Epithelial cell of proximal tubule (primary cell): ENCODE data around the gene MT1M. TPM values are rescaled to one million over a fixed set of nuclear protein-coding genes. Genes with fewer than 3 reads are reported as not detected.

Experiments used
- DNase-seq: peaks from one replicate; pipeline ENCODE4 v3.0.0-alpha.2; 2011; ENCODE audit warnings: low read depth
- H3K4me3 ChIP-seq: 2 replicates; pipeline ENCODE4 v1.5.1; 2011; ENCODE audit warnings: low read depth, mild to moderate bottlenecking, low read length
- total RNA-seq: library from RNA; depleted of rRNA; stranded (reverse); fragments of >200 nt; gene quantifications from 2 replicates; pipeline ENCODE4 v1.2.3, GENCODE V29; 2015
- TF ChIP-seq, protein P1 (sequence below): conservative IDR thresholded peaks from 2 replicates; pipeline ENCODE4 v1.5.1; 2012; ENCODE audit warnings: low read depth, mild to moderate bottlenecking, low read length

Gene MT1M
- total RNA-seq, 1 donor from 2014 or later, result 124 TPM

DNA sequence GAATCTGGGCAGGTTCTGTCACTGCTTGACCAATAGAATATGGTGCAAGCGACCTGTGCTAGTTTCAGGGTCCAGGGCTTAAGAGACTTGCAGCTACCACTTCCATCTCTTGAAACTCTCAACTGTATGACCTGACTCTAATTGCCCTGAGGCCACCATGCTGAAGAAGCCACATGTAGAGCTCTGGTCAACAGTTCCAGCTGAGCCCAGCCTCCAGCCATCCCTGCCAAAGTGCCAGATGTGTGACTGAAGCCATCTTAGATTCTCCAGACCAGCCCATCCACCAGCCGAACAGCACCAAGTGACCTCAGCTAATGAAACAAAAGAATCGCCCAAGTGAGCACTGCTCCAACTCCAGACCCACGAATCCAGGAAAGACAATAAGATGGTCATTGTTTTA lies 27.5 kb upstream of the MT1M start:
- DNase-seq, result no peak
- TF ChIP-seq, protein P1, sequence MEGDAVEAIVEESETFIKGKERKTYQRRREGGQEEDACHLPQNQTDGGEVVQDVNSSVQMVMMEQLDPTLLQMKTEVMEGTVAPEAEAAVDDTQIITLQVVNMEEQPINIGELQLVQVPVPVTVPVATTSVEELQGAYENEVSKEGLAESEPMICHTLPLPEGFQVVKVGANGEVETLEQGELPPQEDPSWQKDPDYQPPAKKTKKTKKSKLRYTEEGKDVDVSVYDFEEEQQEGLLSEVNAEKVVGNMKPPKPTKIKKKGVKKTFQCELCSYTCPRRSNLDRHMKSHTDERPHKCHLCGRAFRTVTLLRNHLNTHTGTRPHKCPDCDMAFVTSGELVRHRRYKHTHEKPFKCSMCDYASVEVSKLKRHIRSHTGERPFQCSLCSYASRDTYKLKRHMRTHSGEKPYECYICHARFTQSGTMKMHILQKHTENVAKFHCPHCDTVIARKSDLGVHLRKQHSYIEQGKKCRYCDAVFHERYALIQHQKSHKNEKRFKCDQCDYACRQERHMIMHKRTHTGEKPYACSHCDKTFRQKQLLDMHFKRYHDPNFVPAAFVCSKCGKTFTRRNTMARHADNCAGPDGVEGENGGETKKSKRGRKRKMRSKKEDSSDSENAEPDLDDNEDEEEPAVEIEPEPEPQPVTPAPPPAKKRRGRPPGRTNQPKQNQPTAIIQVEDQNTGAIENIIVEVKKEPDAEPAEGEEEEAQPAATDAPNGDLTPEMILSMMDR, result no peak
- H3K4me3 ChIP-seq, result no peak overlapping the region

DNA sequence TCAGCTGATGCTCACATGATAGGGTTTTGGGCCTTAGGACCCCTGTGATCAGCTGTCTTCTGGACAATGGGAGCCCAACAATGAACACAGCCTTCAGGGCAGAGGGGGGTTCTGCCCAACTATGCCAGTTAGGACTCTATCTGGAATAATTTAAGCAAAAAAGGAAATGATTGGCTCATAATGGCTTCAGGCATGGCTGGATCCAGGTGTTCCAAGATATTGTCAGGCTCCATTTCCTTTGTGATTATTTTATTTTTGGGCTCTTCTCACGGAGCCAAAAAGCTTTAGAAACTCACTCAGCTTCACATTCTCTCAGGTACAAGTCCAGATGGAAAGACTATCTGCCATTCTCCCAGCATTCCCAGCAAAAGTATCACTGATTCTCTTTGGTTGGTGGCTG lies 27.0 kb upstream of the MT1M start:
- TF ChIP-seq, protein P1, result no peak
- DNase-seq, result no peak
- H3K4me3 ChIP-seq, result no peak overlapping the region

DNA sequence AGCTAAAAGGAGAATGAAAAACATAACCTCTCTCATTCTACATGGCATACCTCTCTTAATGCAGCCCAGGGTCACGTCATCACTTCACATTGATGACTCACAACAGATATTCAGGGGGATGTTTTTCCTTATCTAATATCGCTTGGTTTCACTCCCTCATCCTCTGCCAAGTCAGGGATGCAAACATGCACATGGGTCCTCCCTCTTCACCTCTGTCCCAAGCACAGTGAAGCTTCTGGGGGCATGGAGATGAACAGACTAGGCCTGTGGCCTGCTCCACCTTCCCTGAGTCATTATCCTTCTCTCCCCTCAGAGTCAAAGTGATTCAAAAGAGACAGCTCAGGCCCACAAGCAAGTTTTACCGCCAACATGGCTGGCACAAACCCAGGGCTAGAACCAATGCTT lies 26.4 kb upstream of the MT1M start:
- DNase-seq, result no peak
- H3K4me3 ChIP-seq, result no peak overlapping the region
- TF ChIP-seq, protein P1, result no peak

DNA sequence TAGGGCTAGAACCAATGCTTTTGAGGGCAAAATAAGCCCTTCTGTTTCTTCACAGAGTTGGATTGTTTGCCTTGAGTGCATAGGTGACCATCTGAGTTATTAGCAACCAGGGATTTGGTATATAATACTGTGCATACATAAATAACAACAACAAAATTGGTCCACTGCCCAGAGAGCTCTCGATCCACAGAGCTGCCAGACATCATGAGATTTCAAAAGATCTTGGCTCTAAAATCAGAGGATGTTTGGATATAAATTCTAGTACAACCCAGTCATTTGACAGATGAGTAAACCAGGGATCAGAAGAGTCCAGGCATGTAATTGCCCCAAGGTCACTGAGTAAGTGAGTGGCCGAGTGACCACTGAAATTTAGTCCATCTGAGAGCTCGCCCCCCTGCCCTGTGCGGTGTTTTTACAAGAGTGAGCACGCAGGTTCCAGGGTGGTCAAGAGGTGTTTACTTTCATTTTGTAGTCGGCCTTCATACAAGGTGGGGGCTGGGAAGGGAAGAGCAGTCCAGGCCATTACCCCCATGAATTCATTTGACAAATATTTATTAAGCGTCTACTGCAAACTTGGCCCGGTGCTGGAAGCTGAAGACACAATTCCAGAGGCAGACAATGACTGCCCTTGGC lies 25.9 kb upstream of the MT1M start:
- TF ChIP-seq, protein P1, result no peak
- peak; percentile 83 for DNase-seq
- peak overlapping the region; percentile 28 for H3K4me3 ChIP-seq

DNA sequence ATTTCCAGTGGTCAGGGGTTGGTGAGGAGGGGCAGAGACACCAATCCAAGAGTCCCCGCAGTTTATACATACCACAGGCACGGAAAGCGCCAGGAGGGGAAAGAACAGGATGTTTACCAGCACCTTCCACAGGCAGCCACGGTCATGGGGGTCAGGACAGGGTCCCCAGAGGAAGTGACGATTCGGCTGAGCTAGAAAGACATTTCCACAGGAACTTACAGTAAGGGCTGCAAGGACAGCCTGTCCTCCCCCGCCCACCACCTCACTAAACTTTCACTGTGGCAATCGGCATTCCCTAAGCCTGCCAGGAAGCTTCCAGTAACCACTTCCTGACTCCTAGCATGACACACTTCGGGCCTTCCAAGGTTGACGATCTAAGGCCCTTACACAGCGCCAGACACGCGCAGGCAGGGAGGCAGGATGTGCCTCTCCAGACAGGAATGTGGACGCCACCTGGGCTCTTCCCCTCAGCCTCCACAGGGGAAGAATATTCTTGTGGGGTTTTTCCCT lies 25.3 kb upstream of the MT1M start:
- peak; percentile 95 for DNase-seq
- TF ChIP-seq, protein P1, result no peak
- peak overlapping the region; percentile 73 for H3K4me3 ChIP-seq

DNA sequence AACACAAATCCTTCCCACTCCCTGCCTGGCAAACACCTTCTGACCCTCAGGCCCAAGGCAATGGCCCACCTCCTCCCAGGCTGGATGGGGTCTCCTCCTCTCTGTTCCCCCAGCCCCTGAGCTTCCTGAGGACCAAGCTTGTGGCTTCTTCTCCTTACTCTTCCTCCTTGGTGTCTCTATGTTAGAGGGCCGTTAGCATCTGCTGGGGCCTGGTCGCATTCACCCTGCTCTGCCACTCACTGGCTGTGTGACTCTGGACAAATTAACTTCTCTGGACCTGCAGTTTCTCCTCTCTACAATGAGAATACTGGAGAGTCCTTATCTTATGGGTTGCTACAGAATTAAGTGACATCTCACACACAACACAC lies 24.8 kb upstream of the MT1M start:
- DNase-seq, result no peak
- TF ChIP-seq, protein P1, result no peak
- peak overlapping the region; percentile 73 for H3K4me3 ChIP-seq
